ENCODE measurements around the gene HPRT1.

The HPRT1 gene

GRCh38 chrX:134525086-134525792 is 65.3 kb downstream of the HPRT1 start:
- no peak overlapping the region for H3K4ac ChIP-seq (ENCODE audit: low read depth, low read length)
- no peak overlapping the region for H3K9ac ChIP-seq (ENCODE audit: low read length)
- H3K4me3 ChIP-seq (ENCODE audit: low read length): no peak overlapping the region
- no peaks in the 10 kb centered on the region for H3K4me1 ChIP-seq (ENCODE audit: control insufficient read depth, low read depth, low read length)
- H3K27ac ChIP-seq (ENCODE audit: low read depth, low read length): no peak overlapping the region
- WGBS (ENCODE audit: extremely low coverage, insufficient coverage, low lambda C conversion rate): no CpG with 5 or more reads among the region's 15 CpGs
- no peak overlapping the region for H2AK5ac ChIP-seq (ENCODE audit: low read length)
- H3K79me2 ChIP-seq (ENCODE audit: control insufficient read depth, insufficient read depth, low read length): no peaks in the 10 kb centered on the region
- H3K79me1 ChIP-seq (ENCODE audit: low read length): no peaks in the 10 kb centered on the region
- H4K5ac ChIP-seq (ENCODE audit: low read length): no peak overlapping the region
- H3K36me3 ChIP-seq (ENCODE audit: control insufficient read depth, insufficient read depth, low read length): no peaks in the 10 kb centered on the region
- no peak overlapping the region for H2BK120ac ChIP-seq (ENCODE audit: low read depth, low read length)
- H2BK5ac ChIP-seq (ENCODE audit: low read length): no peak overlapping the region
- no peak overlapping the region for H2BK15ac ChIP-seq (replicated peaks; ENCODE audit: low read depth)
- no peak overlapping the region for H4K8ac ChIP-seq (ENCODE audit: low read depth, low read length)
- DNase-seq: no peak
- H3K27me3 ChIP-seq (ENCODE audit: insufficient read depth, low read length, poor library complexity): no peaks in the 10 kb centered on the region
- H3K18ac ChIP-seq (ENCODE audit: low read length): no peak overlapping the region
- no peak overlapping the region for H3K56ac ChIP-seq (ENCODE audit: low read length)
- H3K23ac ChIP-seq (ENCODE audit: low read length): no peak overlapping the region
- H3K4me2 ChIP-seq (ENCODE audit: low read length): no peak overlapping the region

DNA sequence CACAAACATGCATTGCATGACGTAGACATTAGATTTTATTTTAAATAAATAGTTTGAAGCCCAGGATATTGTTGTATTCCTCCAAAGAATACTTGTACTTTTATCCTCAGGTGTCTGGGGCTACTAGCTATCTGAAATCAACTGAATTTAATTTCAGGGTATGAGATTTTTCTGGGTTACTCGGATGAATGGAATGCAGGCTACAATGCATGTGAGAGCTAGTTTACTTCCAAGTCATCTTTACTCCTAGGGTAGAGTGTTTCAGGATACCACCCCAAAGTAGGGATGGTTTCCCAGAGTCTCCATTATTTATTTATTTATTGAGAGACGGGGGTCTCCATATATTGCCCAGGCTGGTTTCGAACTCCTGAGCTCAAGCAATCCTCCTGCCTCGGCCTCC is 66.4 kb downstream of the HPRT1 start:
- Histone ChIP-seq H2AK5ac (ENCODE audit: low read length) (no peak overlapping the region), H3K79me2 (ENCODE audit: control insufficient read depth, insufficient read depth, low read length) (no peaks in the 10 kb centered on the region), H3K36me3 (ENCODE audit: control insufficient read depth, insufficient read depth, low read length) (no peaks in the 10 kb centered on the region), H3K4me1 (ENCODE audit: control insufficient read depth, low read depth, low read length) (no peaks in the 10 kb centered on the region), H2BK120ac (ENCODE audit: low read depth, low read length) (no peak overlapping the region), H2BK5ac (ENCODE audit: low read length) (no peak overlapping the region), H3K27ac (ENCODE audit: low read depth, low read length) (no peak overlapping the region), H3K79me1 (ENCODE audit: low read length) (no peaks in the 10 kb centered on the region), H3K56ac (ENCODE audit: low read length) (no peak overlapping the region), H3K4ac (ENCODE audit: low read depth, low read length) (no peak overlapping the region), H3K23ac (ENCODE audit: low read length) (no peak overlapping the region), H3K4me2 (ENCODE audit: low read length) (no peak overlapping the region), H3K27me3 (ENCODE audit: insufficient read depth, low read length, poor library complexity) (no peaks in the 10 kb centered on the region), H3K18ac (ENCODE audit: low read length) (no peak overlapping the region), H2BK15ac (replicated peaks; ENCODE audit: low read depth) (no peak overlapping the region), H4K8ac (ENCODE audit: low read depth, low read length) (no peak overlapping the region), H3K9ac (ENCODE audit: low read length) (no peak overlapping the region), H4K5ac (ENCODE audit: low read length) (no peak overlapping the region), H3K4me3 (ENCODE audit: low read length) (no peak overlapping the region)
- no peak for DNase-seq
- WGBS (ENCODE audit: extremely low coverage, insufficient coverage, low lambda C conversion rate): no CpG with 5 or more reads among the region's 5 CpGs

DNA sequence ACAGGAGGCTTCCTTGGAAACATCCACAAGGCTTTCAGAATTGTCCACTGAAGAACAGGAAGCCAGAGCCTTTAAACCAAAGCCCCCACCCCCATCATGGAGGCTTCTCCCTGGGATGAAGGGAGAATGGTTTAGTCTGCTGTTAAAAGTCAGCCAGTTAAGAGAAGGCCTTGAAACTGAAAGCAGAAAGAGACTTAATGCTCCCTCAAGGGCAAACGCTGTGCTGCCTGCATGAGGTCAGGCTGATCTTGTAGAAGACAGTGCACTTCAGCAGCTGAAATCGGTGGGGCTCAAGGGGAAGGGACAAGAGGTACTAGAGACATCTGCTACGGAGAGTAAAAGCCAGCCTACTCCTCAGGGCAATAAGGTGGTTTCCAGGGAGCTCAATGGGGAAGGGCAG is 69.0 kb downstream of the HPRT1 start:
- Histone ChIP-seq H3K79me1 (ENCODE audit: low read length) (no peaks in the 10 kb centered on the region), H4K5ac (ENCODE audit: low read length) (no peak overlapping the region), H3K27ac (ENCODE audit: low read depth, low read length) (no peak overlapping the region), H3K36me3 (ENCODE audit: control insufficient read depth, insufficient read depth, low read length) (no peaks in the 10 kb centered on the region), H2AK5ac (ENCODE audit: low read length) (no peak overlapping the region), H3K79me2 (ENCODE audit: control insufficient read depth, insufficient read depth, low read length) (no peaks in the 10 kb centered on the region), H3K4me2 (ENCODE audit: low read length) (no peak overlapping the region), H4K8ac (ENCODE audit: low read depth, low read length) (no peak overlapping the region), H2BK15ac (replicated peaks; ENCODE audit: low read depth) (no peak overlapping the region), H3K56ac (ENCODE audit: low read length) (no peak overlapping the region), H3K4me1 (ENCODE audit: control insufficient read depth, low read depth, low read length) (no peaks in the 10 kb centered on the region), H3K27me3 (ENCODE audit: insufficient read depth, low read length, poor library complexity) (no peaks in the 10 kb centered on the region), H3K4me3 (ENCODE audit: low read length) (no peak overlapping the region), H3K9ac (ENCODE audit: low read length) (no peak overlapping the region), H3K18ac (ENCODE audit: low read length) (no peak overlapping the region), H3K4ac (ENCODE audit: low read depth, low read length) (no peak overlapping the region), H2BK5ac (ENCODE audit: low read length) (no peak overlapping the region), H3K23ac (ENCODE audit: low read length) (no peak overlapping the region), H2BK120ac (ENCODE audit: low read depth, low read length) (no peak overlapping the region)
- no CpG with 5 or more reads among the region's 3 CpGs for WGBS (ENCODE audit: extremely low coverage, insufficient coverage, low lambda C conversion rate)
- no peak for DNase-seq

DNA sequence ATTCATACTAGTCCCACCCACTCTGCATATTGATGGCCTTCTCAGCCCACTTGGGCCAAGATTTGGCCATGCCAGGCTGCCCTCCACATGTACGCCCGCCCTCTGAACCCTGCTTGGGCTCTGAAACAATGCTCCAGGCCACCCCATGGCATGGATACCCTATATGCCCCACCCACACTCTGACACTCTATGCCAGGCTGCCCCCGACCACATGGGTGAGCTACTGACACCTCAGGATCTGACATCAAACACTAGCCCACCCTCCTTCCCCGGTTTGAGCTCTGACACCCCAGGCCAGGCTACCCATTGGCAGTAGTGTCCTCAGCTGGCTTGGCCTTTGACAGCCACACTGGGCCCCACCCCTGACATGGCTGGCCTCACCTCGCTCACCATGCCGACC is 69.5 kb downstream of the HPRT1 start:
- H2BK5ac ChIP-seq (ENCODE audit: low read length): no peak overlapping the region
- H3K79me1 ChIP-seq (ENCODE audit: low read length): no peaks in the 10 kb centered on the region
- no peak overlapping the region for H3K23ac ChIP-seq (ENCODE audit: low read length)
- no peak overlapping the region for H4K5ac ChIP-seq (ENCODE audit: low read length)
- no peaks in the 10 kb centered on the region for H3K79me2 ChIP-seq (ENCODE audit: control insufficient read depth, insufficient read depth, low read length)
- no peak overlapping the region for H2BK15ac ChIP-seq (replicated peaks; ENCODE audit: low read depth)
- no peaks in the 10 kb centered on the region for H3K27me3 ChIP-seq (ENCODE audit: insufficient read depth, low read length, poor library complexity)
- no peak overlapping the region for H2AK5ac ChIP-seq (ENCODE audit: low read length)
- no peak overlapping the region for H3K4me3 ChIP-seq (ENCODE audit: low read length)
- no peak for DNase-seq
- no peak overlapping the region for H4K8ac ChIP-seq (ENCODE audit: low read depth, low read length)
- no peaks in the 10 kb centered on the region for H3K4me1 ChIP-seq (ENCODE audit: control insufficient read depth, low read depth, low read length)
- no peak overlapping the region for H3K9ac ChIP-seq (ENCODE audit: low read length)
- no peak overlapping the region for H3K4me2 ChIP-seq (ENCODE audit: low read length)
- H3K56ac ChIP-seq (ENCODE audit: low read length): no peak overlapping the region
- H3K36me3 ChIP-seq (ENCODE audit: control insufficient read depth, insufficient read depth, low read length): no peaks in the 10 kb centered on the region
- H2BK120ac ChIP-seq (ENCODE audit: low read depth, low read length): no peak overlapping the region
- H3K27ac ChIP-seq (ENCODE audit: low read depth, low read length): no peak overlapping the region
- no peak overlapping the region for H3K4ac ChIP-seq (ENCODE audit: low read depth, low read length)
- no peak overlapping the region for H3K18ac ChIP-seq (ENCODE audit: low read length)
- WGBS (ENCODE audit: extremely low coverage, insufficient coverage, low lambda C conversion rate): no CpG with 5 or more reads among the region's 6 CpGs

DNA sequence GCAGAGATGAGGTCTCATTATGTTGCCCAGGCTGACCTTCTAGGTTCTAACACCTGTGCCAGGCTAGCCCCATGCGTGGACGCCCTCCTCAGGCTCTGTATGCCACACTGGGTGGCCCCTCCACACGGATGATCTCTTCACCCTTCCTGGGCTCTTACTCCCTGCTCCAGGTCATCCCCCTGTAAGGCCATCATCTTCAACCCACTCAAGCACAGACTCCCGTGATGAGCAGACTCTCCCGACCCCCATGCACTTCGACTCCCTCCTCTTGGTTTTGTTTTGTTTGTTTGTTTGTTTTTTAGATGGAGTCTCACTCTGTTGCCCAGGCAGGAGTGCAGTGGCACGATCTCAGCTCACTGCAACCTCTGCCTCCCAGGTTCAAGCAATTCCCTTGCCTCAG is 70.9 kb downstream of the HPRT1 start:
- WGBS (ENCODE audit: extremely low coverage, insufficient coverage, low lambda C conversion rate): no CpG with 5 or more reads among the region's 7 CpGs
- no peaks in the 10 kb centered on the region for H3K27me3 ChIP-seq (ENCODE audit: insufficient read depth, low read length, poor library complexity)
- no peak overlapping the region for H2BK5ac ChIP-seq (ENCODE audit: low read length)

DNA sequence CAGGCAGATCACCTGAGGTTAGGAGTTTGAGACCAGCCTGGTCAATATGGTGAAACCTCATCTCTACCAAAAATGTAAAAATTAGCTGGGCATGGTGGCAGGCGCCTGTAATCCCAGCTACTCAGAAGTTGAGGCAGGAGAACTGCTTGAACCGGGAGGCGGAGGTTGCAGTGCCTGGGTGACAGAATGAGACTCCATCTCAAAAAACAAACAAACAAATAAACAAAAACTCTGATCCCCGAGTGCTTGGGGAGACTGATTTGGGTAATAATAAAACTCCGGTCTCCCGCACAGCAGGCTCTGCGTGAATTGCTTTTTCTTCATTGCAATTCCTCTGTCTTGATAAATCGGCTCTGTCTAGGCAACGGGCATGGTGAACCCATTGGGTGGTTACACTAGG is 73.4 kb downstream of the HPRT1 start:
- H3K23ac ChIP-seq (ENCODE audit: low read length): no peak overlapping the region
- no CpG with 5 or more reads among the region's 9 CpGs for WGBS (ENCODE audit: extremely low coverage, insufficient coverage, low lambda C conversion rate)
- no peak overlapping the region for H3K4me3 ChIP-seq (ENCODE audit: low read length)
- no peak overlapping the region for H2BK120ac ChIP-seq (ENCODE audit: low read depth, low read length)
- H4K8ac ChIP-seq (ENCODE audit: low read depth, low read length): no peak overlapping the region
- no peak overlapping the region for H2BK5ac ChIP-seq (ENCODE audit: low read length)
- no peaks in the 10 kb centered on the region for H3K4me1 ChIP-seq (ENCODE audit: control insufficient read depth, low read depth, low read length)
- H3K27ac ChIP-seq (ENCODE audit: low read depth, low read length): no peak overlapping the region
- no peak overlapping the region for H3K4me2 ChIP-seq (ENCODE audit: low read length)
- H3K56ac ChIP-seq (ENCODE audit: low read length): no peak overlapping the region
- no peaks in the 10 kb centered on the region for H3K36me3 ChIP-seq (ENCODE audit: control insufficient read depth, insufficient read depth, low read length)
- H3K9ac ChIP-seq (ENCODE audit: low read length): no peak overlapping the region
- H2AK5ac ChIP-seq (ENCODE audit: low read length): no peak overlapping the region
- no peak overlapping the region for H3K18ac ChIP-seq (ENCODE audit: low read length)
- no peak overlapping the region for H3K4ac ChIP-seq (ENCODE audit: low read depth, low read length)
- no peak for DNase-seq
- no peak overlapping the region for H4K5ac ChIP-seq (ENCODE audit: low read length)
- no peaks in the 10 kb centered on the region for H3K79me2 ChIP-seq (ENCODE audit: control insufficient read depth, insufficient read depth, low read length)
- no peak overlapping the region for H2BK15ac ChIP-seq (replicated peaks; ENCODE audit: low read depth)
- H3K79me1 ChIP-seq (ENCODE audit: low read length): no peaks in the 10 kb centered on the region
- H3K27me3 ChIP-seq (ENCODE audit: insufficient read depth, low read length, poor library complexity): no peaks in the 10 kb centered on the region

More for the DNA sequence above, 70.9 kb downstream of the HPRT1 start:
- H3K4me2 ChIP-seq (ENCODE audit: low read length): no peak overlapping the region
- DNase-seq: no peak
- no peak overlapping the region for H3K9ac ChIP-seq (ENCODE audit: low read length)
- H4K8ac ChIP-seq (ENCODE audit: low read depth, low read length): no peak overlapping the region
- H3K18ac ChIP-seq (ENCODE audit: low read length): no peak overlapping the region
- no peak overlapping the region for H3K27ac ChIP-seq (ENCODE audit: low read depth, low read length)
- no peaks in the 10 kb centered on the region for H3K36me3 ChIP-seq (ENCODE audit: control insufficient read depth, insufficient read depth, low read length)
- H3K23ac ChIP-seq (ENCODE audit: low read length): no peak overlapping the region
- no peaks in the 10 kb centered on the region for H3K79me1 ChIP-seq (ENCODE audit: low read length)
- H3K56ac ChIP-seq (ENCODE audit: low read length): no peak overlapping the region
- no peaks in the 10 kb centered on the region for H3K4me1 ChIP-seq (ENCODE audit: control insufficient read depth, low read depth, low read length)
- no peak overlapping the region for H4K5ac ChIP-seq (ENCODE audit: low read length)
- H2AK5ac ChIP-seq (ENCODE audit: low read length): no peak overlapping the region
- no peaks in the 10 kb centered on the region for H3K79me2 ChIP-seq (ENCODE audit: control insufficient read depth, insufficient read depth, low read length)
- H2BK120ac ChIP-seq (ENCODE audit: low read depth, low read length): no peak overlapping the region
- no peak overlapping the region for H2BK15ac ChIP-seq (replicated peaks; ENCODE audit: low read depth)
- H3K4me3 ChIP-seq (ENCODE audit: low read length): no peak overlapping the region
- H3K4ac ChIP-seq (ENCODE audit: low read depth, low read length): no peak overlapping the region
